ENCODE measurements around the gene SPSB3. TPM values are rescaled to one million over a fixed set of nuclear protein-coding genes. Genes with fewer than 3 reads are reported as not detected.
A peak's percentile ranks its signal among the peaks of the same experiment; 100 is the strongest.

Gene SPSB3
- total and polyA plus RNA-seq, 2 of the 13 experiments (the other 11 are each of a cell fraction or from before 2014, with no cell fraction given): 13.2 to 21.9 TPM

DNA sequence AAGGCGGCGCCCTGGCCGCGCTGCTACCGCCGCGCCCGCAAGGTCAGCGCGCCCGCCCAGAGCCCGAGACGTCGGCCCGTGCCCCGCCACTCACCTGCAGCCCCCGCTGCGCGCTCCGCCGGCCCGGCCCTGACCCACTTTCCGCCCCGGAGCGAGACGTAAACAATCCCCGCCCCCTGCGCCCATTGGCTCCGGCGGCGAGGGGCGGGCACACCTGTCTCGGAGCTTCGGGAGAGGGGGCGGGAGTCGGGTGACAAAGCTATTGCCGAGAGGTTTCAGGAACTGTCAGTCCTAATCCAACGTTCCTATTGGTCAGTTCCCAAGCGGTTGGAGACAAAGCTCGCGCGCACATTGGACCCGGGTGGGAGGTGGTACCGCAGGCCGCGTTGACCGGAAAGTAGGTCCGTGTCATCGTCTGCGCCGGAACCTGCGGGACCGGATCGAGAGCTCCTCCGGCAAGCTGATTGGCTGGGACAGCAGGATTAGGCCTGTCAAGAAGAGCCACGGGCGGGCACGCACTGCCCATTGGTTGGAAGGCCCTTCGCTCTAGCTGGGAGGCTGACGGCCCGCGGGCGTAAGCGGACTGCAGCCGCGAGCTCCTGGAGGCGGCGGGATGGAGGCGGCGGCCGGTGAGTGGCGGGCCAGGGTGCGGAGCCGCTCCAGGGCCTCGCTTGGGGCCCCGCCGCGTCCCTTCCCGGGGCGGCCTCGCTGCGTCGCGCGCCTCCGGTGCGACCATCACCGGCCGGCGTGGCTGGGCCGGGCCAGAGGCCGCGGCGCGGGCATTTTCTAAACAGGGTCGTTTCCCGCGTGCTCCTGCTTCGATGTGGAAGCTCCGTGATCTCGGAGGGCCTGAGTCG, at the start of gene SPSB3, which contains the start of gene NUBP2 (continued):
- TF ChIP-seq, protein P1, sequence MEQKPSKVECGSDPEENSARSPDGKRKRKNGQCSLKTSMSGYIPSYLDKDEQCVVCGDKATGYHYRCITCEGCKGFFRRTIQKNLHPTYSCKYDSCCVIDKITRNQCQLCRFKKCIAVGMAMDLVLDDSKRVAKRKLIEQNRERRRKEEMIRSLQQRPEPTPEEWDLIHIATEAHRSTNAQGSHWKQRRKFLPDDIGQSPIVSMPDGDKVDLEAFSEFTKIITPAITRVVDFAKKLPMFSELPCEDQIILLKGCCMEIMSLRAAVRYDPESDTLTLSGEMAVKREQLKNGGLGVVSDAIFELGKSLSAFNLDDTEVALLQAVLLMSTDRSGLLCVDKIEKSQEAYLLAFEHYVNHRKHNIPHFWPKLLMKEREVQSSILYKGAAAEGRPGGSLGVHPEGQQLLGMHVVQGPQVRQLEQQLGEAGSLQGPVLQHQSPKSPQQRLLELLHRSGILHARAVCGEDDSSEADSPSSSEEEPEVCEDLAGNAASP (CRISPR knock-in tag; IDR thresholded peaks at IDR 0.05; ENCODE audit: borderline replicate concordance): peak; percentile 16; the same call in 1 of the 2 replicates
- TF ChIP-seq MED1 (CRISPR knock-in tag; IDR thresholded peaks at IDR 0.05) (peak; percentile 7; the same call in 1 of the 2 replicates), ZNF430 (CRISPR knock-in tag; IDR thresholded peaks at IDR 0.05) (0 out of 2 replicates have a peak, but pooled peaks have one; percentile 13), ZSCAN21 (CRISPR knock-in tag; IDR thresholded peaks at IDR 0.05; ENCODE audit: borderline replicate concordance) (peak; percentile 20; the same call in 1 of the 2 replicates), ZSCAN31 (CRISPR knock-in tag; IDR thresholded peaks at IDR 0.05; ENCODE audit: low read depth) (peak; percentile 71; the same call in 1 of the 2 replicates), E2F5 (CRISPR knock-in tag; conservative IDR thresholded peaks at IDR 0.05) (peak; percentile 56; the same call in 1 of the 2 replicates), NCOA1 (CRISPR knock-in tag; IDR thresholded peaks at IDR 0.05) (no peak), HNRNPLL (IDR thresholded peaks at IDR 0.05; ENCODE audit: low read depth, low read length, poor library complexity, severe bottlenecking) (peak; percentile 87), STAT6 (CRISPR knock-in tag; IDR thresholded peaks at IDR 0.05; ENCODE audit: borderline replicate concordance) (no peak), ZMYM4 (CRISPR knock-in tag; IDR thresholded peaks at IDR 0.05) (peak; percentile 31; the same call in 1 of the 2 replicates), YEATS2 (CRISPR knock-in tag; IDR thresholded peaks at IDR 0.05; ENCODE audit: borderline replicate concordance) (peak; percentile 90), SMAD1 (CRISPR knock-in tag; IDR thresholded peaks at IDR 0.05; ENCODE audit: borderline replicate concordance, low read depth) (0 out of 2 replicates have a peak, but pooled peaks have one; percentile 56), CBFB (CRISPR knock-in tag; IDR thresholded peaks at IDR 0.05) (peak; percentile 53; the same call in 1 of the 2 replicates)
- TF ChIP-seq, protein P2, sequence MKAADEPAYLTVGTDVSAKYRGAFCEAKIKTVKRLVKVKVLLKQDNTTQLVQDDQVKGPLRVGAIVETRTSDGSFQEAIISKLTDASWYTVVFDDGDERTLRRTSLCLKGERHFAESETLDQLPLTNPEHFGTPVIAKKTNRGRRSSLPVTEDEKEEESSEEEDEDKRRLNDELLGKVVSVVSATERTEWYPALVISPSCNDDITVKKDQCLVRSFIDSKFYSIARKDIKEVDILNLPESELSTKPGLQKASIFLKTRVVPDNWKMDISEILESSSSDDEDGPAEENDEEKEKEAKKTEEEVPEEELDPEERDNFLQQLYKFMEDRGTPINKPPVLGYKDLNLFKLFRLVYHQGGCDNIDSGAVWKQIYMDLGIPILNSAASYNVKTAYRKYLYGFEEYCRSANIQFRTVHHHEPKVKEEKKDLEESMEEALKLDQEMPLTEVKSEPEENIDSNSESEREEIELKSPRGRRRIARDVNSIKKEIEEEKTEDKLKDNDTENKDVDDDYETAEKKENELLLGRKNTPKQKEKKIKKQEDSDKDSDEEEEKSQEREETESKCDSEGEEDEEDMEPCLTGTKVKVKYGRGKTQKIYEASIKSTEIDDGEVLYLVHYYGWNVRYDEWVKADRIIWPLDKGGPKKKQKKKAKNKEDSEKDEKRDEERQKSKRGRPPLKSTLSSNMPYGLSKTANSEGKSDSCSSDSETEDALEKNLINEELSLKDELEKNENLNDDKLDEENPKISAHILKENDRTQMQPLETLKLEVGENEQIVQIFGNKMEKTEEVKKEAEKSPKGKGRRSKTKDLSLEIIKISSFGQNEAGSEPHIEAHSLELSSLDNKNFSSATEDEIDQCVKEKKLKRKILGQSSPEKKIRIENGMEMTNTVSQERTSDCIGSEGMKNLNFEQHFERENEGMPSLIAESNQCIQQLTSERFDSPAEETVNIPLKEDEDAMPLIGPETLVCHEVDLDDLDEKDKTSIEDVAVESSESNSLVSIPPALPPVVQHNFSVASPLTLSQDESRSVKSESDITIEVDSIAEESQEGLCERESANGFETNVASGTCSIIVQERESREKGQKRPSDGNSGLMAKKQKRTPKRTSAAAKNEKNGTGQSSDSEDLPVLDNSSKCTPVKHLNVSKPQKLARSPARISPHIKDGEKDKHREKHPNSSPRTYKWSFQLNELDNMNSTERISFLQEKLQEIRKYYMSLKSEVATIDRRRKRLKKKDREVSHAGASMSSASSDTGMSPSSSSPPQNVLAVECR (CRISPR knock-in tag; IDR thresholded peaks at IDR 0.05; ENCODE audit: borderline replicate concordance): peak; percentile 76

Measured in HepG2 (cell line).